Activated CD4-positive, alpha-beta T cell treated with anti-CD3 and anti-CD28 coated beads for 36 hours (primary cell): ENCODE measurements around the gene NUDT3. TPM values are rescaled to one million over a fixed set of nuclear protein-coding genes. Genes with fewer than 3 reads are reported as not detected.
"Not testable (repeated sequence)": the region's sequence is repeated elsewhere in the genome, so short reads cannot be mapped to it uniquely, and the experiment has no call there.

ENCODE experiments used
- ATAC-seq: fragments of 200-7000 bp; cut with Tn5 transposase; one replicate; pipeline ENCODE4 v1.10.0; 2021; ENCODE audit warnings: mild to moderate bottlenecking, moderate library complexity
- CTCF ChIA-PET: fragments of 350-600 bp; sonication (Branson Sonifier 250); formaldehyde crosslinking; loops from one replicate; lab custom pipeline; 2021; ENCODE audit warnings: antibody characterized with exemption; lab: Charles Lee
- POLR2A ChIA-PET: fragments of 350-600 bp; sonication (Branson Sonifier 250); formaldehyde crosslinking; loops from one replicate; lab custom pipeline; 2021; ENCODE audit warnings: antibody characterized with exemption, inconsistent platforms; lab: Charles Lee
- DNase-seq: peaks from one replicate; pipeline ENCODE4 v3.0.0-alpha.2; 2020
- H3K27ac Mint-ChIP-seq: one replicate; pipeline ENCODE4 v1.8.0; 2021; ENCODE audit warnings: mixed read lengths
- H3K27me3 Mint-ChIP-seq: one replicate; pipeline ENCODE4 v1.8.0; 2021; ENCODE audit warnings: mixed read lengths
- H3K36me3 Mint-ChIP-seq: one replicate; pipeline ENCODE4 v1.8.0; 2021; ENCODE audit warnings: low read depth, mixed read lengths
- H3K4me1 Mint-ChIP-seq: one replicate; pipeline ENCODE4 v1.8.0; 2021; ENCODE audit warnings: mixed read lengths
- H3K4me3 Mint-ChIP-seq: one replicate; pipeline ENCODE4 v1.8.0; 2021; ENCODE audit warnings: mild to moderate bottlenecking, moderate library complexity, mixed read lengths
- H3K9me3 Mint-ChIP-seq: one replicate; pipeline ENCODE4 v1.8.0; 2021; ENCODE audit warnings: low read depth, mixed read lengths
- intact Hi-C, 2 experiments: fragments of 100-400 bp; cut with DNase I in 1 of 2; cut with micrococcal nuclease in 1 of 2; formaldehyde crosslinking; loops; one replicate each; pipeline versions ENCODE4 v1.14.2 to v1.15.1; 2022 to 2024; cut with DNase I, micrococcal nuclease
- total RNA-seq, 2 experiments: library from RNA; stranded (reverse); gene quantifications; one replicate each; pipeline ENCODE4 v1.2.3, GENCODE V29; 2021

NUDT3 gene
- total RNA-seq, 2 experiments from 2014 or later, result 13.3 to 13.6 TPM

- H3K36me3 Mint-ChIP-seq, ATAC-seq, intact Hi-C loops, DNase-seq, H3K4me3 Mint-ChIP-seq, POLR2A ChIA-PET, H3K9me3 Mint-ChIP-seq, H3K4me1 Mint-ChIP-seq, H3K27me3 Mint-ChIP-seq, H3K27ac Mint-ChIP-seq: not testable (repeated sequence)
- CTCF ChIA-PET, result interaction anchor here (0.8 kb wide), 1 partner anchor 10 kb away, joined by 4 read pairs; no protein-coding TSS in a partner anchor
These were observed 38.2 kb downstream of the NUDT3 start for GRCh38 chr6:34354230-34354629.

- CTCF ChIA-PET, H3K4me3 Mint-ChIP-seq, H3K27me3 Mint-ChIP-seq, DNase-seq, H3K27ac Mint-ChIP-seq, H3K9me3 Mint-ChIP-seq, intact Hi-C loops, H3K4me1 Mint-ChIP-seq, H3K36me3 Mint-ChIP-seq, ATAC-seq: not testable (repeated sequence)
- POLR2A ChIA-PET, result interaction anchor here (0.6 kb wide), 1 partner anchor 164 kb away, joined by 10 read pairs; no protein-coding TSS in a partner anchor
These were observed 38.9 kb downstream of the NUDT3 start for GRCh38 chr6:34353530-34353929.

GRCh38 chr6:34352305-34352937 is 40.0 kb downstream of the NUDT3 start:
- DNase-seq, result no peak
- ChIA-PET CTCF (no interaction called here), POLR2A (no interaction called here)
- Mint-ChIP-seq H3K27ac (no peak overlapping the region), H3K4me1 (no peaks in the 10 kb centered on the region), H3K36me3 (no peaks in the 10 kb centered on the region), H3K9me3 (no peaks in the 10 kb centered on the region), H3K27me3 (no peaks in the 10 kb centered on the region), H3K4me3 (no peak overlapping the region)
- intact Hi-C loops, result no loop called here
- ATAC-seq, result no peak

GRCh38 chr6:34350934-34351217 is 41.6 kb downstream of the NUDT3 start:
- Mint-ChIP-seq H3K4me1 (peaks cover 6% of the 10 kb centered on the region), H3K27ac (no peak overlapping the region), H3K36me3 (no peaks in the 10 kb centered on the region), H3K9me3 (no peaks in the 10 kb centered on the region), H3K27me3 (no peaks in the 10 kb centered on the region), H3K4me3 (no peak overlapping the region)
- ATAC-seq (no peak), DNase-seq (no peak)
- intact Hi-C loops, result no loop called here
- ChIA-PET CTCF (no interaction called here), POLR2A (interaction anchor here (0.7 kb wide), 1 partner anchor 30 kb away, joined by 3 read pairs; no protein-coding TSS in a partner anchor)

- H3K36me3 Mint-ChIP-seq, result no peaks in the 10 kb centered on the region
- CTCF ChIA-PET, result no interaction called here
- no peaks in the 10 kb centered on the region for H3K27me3 Mint-ChIP-seq
- intact Hi-C loops, result no loop called here
- no peak overlapping the region for H3K27ac Mint-ChIP-seq
- no peak overlapping the region for H3K4me3 Mint-ChIP-seq
- POLR2A ChIA-PET, result interaction anchor here (0.7 kb wide), 2 partner anchors 29 to 142 kb away, joined by 3 to 5 read pairs; no protein-coding TSS in a partner anchor
- peaks cover 6% of the 10 kb centered on the region for H3K4me1 Mint-ChIP-seq
- ATAC-seq, result no peak
- H3K9me3 Mint-ChIP-seq, result no peaks in the 10 kb centered on the region
- no peak for DNase-seq
These were observed 42.1 kb downstream of the NUDT3 start for GRCh38 chr6:34350137-34350933.

- Mint-ChIP-seq H3K27me3 (no peaks in the 10 kb centered on the region), H3K36me3 (peaks cover 1% of the 10 kb centered on the region), H3K4me3 (no peak overlapping the region), H3K27ac (no peak overlapping the region), H3K4me1 (peaks cover 13% of the 10 kb centered on the region), H3K9me3 (no peaks in the 10 kb centered on the region)
- ATAC-seq (no peak), DNase-seq (no peak)
- intact Hi-C loops, result no loop called here
- ChIA-PET POLR2A (interaction anchor here (0.7 kb wide), 1 partner anchor 143 kb away, joined by 5 read pairs; no protein-coding TSS in a partner anchor), CTCF (no interaction called here)
These were observed 43.3 kb downstream of the NUDT3 start for GRCh38 chr6:34349211-34349610.

GRCh38 chr6:34347303-34347702 is 45.2 kb downstream of the NUDT3 start:
- H3K27ac Mint-ChIP-seq, result no peak overlapping the region
- intact Hi-C loops, result no loop called here
- ATAC-seq, result no peak
- DNase-seq, result no peak
- H3K4me1 Mint-ChIP-seq, result peaks cover 25% of the 10 kb centered on the region
- no peak overlapping the region for H3K4me3 Mint-ChIP-seq
- CTCF ChIA-PET, result interaction anchor here (1.2 kb wide), 1 partner anchor 17 kb away, joined by 3 read pairs; no protein-coding TSS in a partner anchor
- no peaks in the 10 kb centered on the region for H3K27me3 Mint-ChIP-seq
- POLR2A ChIA-PET, result no interaction called here
- peaks cover 2% of the 10 kb centered on the region for H3K36me3 Mint-ChIP-seq
- no peaks in the 10 kb centered on the region for H3K9me3 Mint-ChIP-seq

GRCh38 chr6:34346175-34347119 is 46.0 kb downstream of the NUDT3 start:
- peaks cover 4% of the 10 kb centered on the region for H3K36me3 Mint-ChIP-seq
- intact Hi-C loops, result no loop called here
- POLR2A ChIA-PET, result no interaction called here
- no peak for ATAC-seq
- no peaks in the 10 kb centered on the region for H3K9me3 Mint-ChIP-seq
- H3K4me1 Mint-ChIP-seq, result peaks cover 25% of the 10 kb centered on the region
- no peaks in the 10 kb centered on the region for H3K27me3 Mint-ChIP-seq
- H3K27ac Mint-ChIP-seq, result no peak overlapping the region
- DNase-seq, result no peak
- no peak overlapping the region for H3K4me3 Mint-ChIP-seq
- CTCF ChIA-PET, result interaction anchor here (0.6 to 1.2 kb wide), 2 partner anchors 14 to 18 kb away, joined by 3 read pairs; no protein-coding TSS in a partner anchor

- CTCF ChIA-PET, result no interaction called here
These were observed 48.7 kb downstream of the NUDT3 start for GRCh38 chr6:34343806-34344205.

GRCh38 chr6:34342247-34342646 is 50.2 kb downstream of the NUDT3 start:
- H3K27ac Mint-ChIP-seq, result no peak overlapping the region
- H3K9me3 Mint-ChIP-seq, result no peaks in the 10 kb centered on the region
- DNase-seq, result no peak
- no peak for ATAC-seq
- peaks cover 41% of the 10 kb centered on the region for H3K4me1 Mint-ChIP-seq
- intact Hi-C loops, result no loop called here
- no peak overlapping the region for H3K4me3 Mint-ChIP-seq
- peaks cover 18% of the 10 kb centered on the region for H3K36me3 Mint-ChIP-seq
- ChIA-PET CTCF (no interaction called here), POLR2A (no interaction called here)
- H3K27me3 Mint-ChIP-seq, result no peaks in the 10 kb centered on the region

More at GRCh38 chr6:34343806-34344205, 48.7 kb downstream of the NUDT3 start:
- Mint-ChIP-seq H3K27me3 (no peaks in the 10 kb centered on the region), H3K4me3 (no peak overlapping the region), H3K4me1 (peaks cover 33% of the 10 kb centered on the region), H3K36me3 (peaks cover 16% of the 10 kb centered on the region), H3K9me3 (no peaks in the 10 kb centered on the region), H3K27ac (no peak overlapping the region)
- intact Hi-C loops, result no loop called here
- ATAC-seq (peak; percentile 23), DNase-seq (no peak)
- POLR2A ChIA-PET, result no interaction called here

- ChIA-PET POLR2A (no interaction called here), CTCF (interaction anchor here (1.1 kb wide), 1 partner anchor 178 kb away, joined by 3 read pairs; no protein-coding TSS in a partner anchor)
These were observed 50.9 kb downstream of the NUDT3 start for GRCh38 chr6:34341481-34341971.

More at GRCh38 chr6:34341481-34341971, 50.9 kb downstream of the NUDT3 start:
- DNase-seq (no peak), ATAC-seq (no peak)
- Mint-ChIP-seq H3K9me3 (no peaks in the 10 kb centered on the region), H3K27me3 (no peaks in the 10 kb centered on the region), H3K4me1 (peaks cover 38% of the 10 kb centered on the region), H3K4me3 (no peak overlapping the region), H3K36me3 (peaks cover 18% of the 10 kb centered on the region), H3K27ac (no peak overlapping the region)
- intact Hi-C loops, result no loop called here
